Keratinocyte (primary cell): Measurements from ENCODE around the gene PLA2G2F.

Experiments
- EZH2 ChIP-seq: IDR thresholded peaks from one replicate; pipeline ENCODE4 v1.6.1; 2012; ENCODE audit warnings: inconsistent platforms, mild to moderate bottlenecking, low read length, moderate library complexity
- TF ChIP-seq, protein P1 (sequence below), 3 experiments: IDR thresholded peaks in 1 of 3; conservative IDR thresholded peaks in 1 of 3; optimal IDR thresholded peaks in 1 of 3; 2 replicates in 2 of 3; 3 replicates in 1 of 3; pipeline versions ENCODE3 to v1.5.1; 2011; ENCODE audit warnings: low read length in 3 of 3, mild to moderate bottlenecking in 3 of 3, moderate library complexity in 2 of 3, control low read depth in 1 of 3, inconsistent platforms in 1 of 3; ENCODE audit not compliant: insufficient read depth in 2 of 3; ENCODE audit errors: extremely low read depth in 1 of 3

DNA sequence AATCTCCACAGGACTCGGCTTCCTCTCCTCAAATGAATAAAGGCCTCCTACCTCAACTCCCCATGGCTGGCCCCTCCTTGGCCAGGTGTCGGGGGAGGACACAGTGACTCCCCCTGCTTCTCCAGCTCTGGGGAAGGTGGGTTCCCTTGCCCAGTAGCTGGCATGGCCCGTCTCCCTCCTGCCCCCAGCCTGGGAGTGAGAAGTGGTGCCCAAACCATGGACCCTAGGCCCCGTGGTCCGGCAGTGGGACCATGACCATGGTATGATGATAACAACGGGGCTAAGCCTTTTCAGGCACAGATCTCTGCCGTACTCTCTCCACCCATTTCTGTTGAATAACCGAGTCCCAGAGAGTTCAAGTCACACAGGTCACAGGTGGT is 11.2 kb downstream of the PLA2G2F start:
- TF ChIP-seq, protein P1, sequence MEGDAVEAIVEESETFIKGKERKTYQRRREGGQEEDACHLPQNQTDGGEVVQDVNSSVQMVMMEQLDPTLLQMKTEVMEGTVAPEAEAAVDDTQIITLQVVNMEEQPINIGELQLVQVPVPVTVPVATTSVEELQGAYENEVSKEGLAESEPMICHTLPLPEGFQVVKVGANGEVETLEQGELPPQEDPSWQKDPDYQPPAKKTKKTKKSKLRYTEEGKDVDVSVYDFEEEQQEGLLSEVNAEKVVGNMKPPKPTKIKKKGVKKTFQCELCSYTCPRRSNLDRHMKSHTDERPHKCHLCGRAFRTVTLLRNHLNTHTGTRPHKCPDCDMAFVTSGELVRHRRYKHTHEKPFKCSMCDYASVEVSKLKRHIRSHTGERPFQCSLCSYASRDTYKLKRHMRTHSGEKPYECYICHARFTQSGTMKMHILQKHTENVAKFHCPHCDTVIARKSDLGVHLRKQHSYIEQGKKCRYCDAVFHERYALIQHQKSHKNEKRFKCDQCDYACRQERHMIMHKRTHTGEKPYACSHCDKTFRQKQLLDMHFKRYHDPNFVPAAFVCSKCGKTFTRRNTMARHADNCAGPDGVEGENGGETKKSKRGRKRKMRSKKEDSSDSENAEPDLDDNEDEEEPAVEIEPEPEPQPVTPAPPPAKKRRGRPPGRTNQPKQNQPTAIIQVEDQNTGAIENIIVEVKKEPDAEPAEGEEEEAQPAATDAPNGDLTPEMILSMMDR (optimal IDR thresholded peaks at IDR 0.05 in 1 of 3, IDR thresholded peaks at IDR 0.05 in 1 of 3, conservative IDR thresholded peaks at IDR 0.05 in 1 of 3; ENCODE audit: extremely low read depth in 1 of 3, insufficient read depth in 2 of 3, low read length in 3 of 3): no peak
- no peak for TF ChIP-seq EZH2
